ENCODE results near the gene THBS2. TPM values are rescaled to one million over a fixed set of nuclear protein-coding genes. Genes with fewer than 3 reads are reported as not detected.

THBS2 gene
- total RNA-seq, 1 donor from 2014 or later = 4.2 TPM

- no peak for DNase-seq (ENCODE audit: extremely low spot score, unreplicated experiment)
- no peak overlapping the region for H3K27ac Mint-ChIP-seq
- H3K9me3 Mint-ChIP-seq = peaks cover 10% of the 10 kb centered on the region
- H3K27me3 Mint-ChIP-seq = no peaks in the 10 kb centered on the region
- no peak for TF ChIP-seq CTCF (conservative IDR thresholded peaks at IDR 0.05)
- peaks cover 8% of the 10 kb centered on the region for H3K36me3 Mint-ChIP-seq
- H3K4me3 Mint-ChIP-seq = no peak overlapping the region
- peaks cover 10% of the 10 kb centered on the region for H3K4me1 Mint-ChIP-seq (ENCODE audit: unreplicated experiment)
Measured at GRCh38 chr6:169230946-169231789, 22.5 kb downstream of the THBS2 start.

- Mint-ChIP-seq H3K9me3 (peaks cover 10% of the 10 kb centered on the region), H3K27ac (no peak overlapping the region), H3K4me1 (ENCODE audit: unreplicated experiment) (peaks cover 10% of the 10 kb centered on the region), H3K27me3 (no peaks in the 10 kb centered on the region), H3K4me3 (no peak overlapping the region), H3K36me3 (peaks cover 8% of the 10 kb centered on the region)
- no peak for DNase-seq (ENCODE audit: extremely low spot score, unreplicated experiment)
- TF ChIP-seq CTCF (conservative IDR thresholded peaks at IDR 0.05) = no peak
Measured at GRCh38 chr6:169230322-169230665, 23.4 kb downstream of the THBS2 start.

GRCh38 chr6:169229615-169230321 is 23.9 kb downstream of the THBS2 start:
- peaks cover 10% of the 10 kb centered on the region for H3K4me1 Mint-ChIP-seq (ENCODE audit: unreplicated experiment)
- H3K27ac Mint-ChIP-seq = no peak overlapping the region
- H3K27me3 Mint-ChIP-seq = no peaks in the 10 kb centered on the region
- H3K36me3 Mint-ChIP-seq = peaks cover 8% of the 10 kb centered on the region
- peaks cover 12% of the 10 kb centered on the region for H3K9me3 Mint-ChIP-seq
- no peak for TF ChIP-seq CTCF (conservative IDR thresholded peaks at IDR 0.05)
- no peak overlapping the region for H3K4me3 Mint-ChIP-seq
- no peak for DNase-seq (ENCODE audit: extremely low spot score, unreplicated experiment)

GRCh38 chr6:169227116-169227515 is 26.5 kb downstream of the THBS2 start:
- Mint-ChIP-seq H3K4me1 (ENCODE audit: unreplicated experiment) (peaks cover 10% of the 10 kb centered on the region), H3K9me3 (peaks cover 5% of the 10 kb centered on the region), H3K27ac (no peak overlapping the region), H3K4me3 (no peak overlapping the region), H3K27me3 (no peaks in the 10 kb centered on the region), H3K36me3 (peaks cover 4% of the 10 kb centered on the region)
- no peak for DNase-seq (ENCODE audit: extremely low spot score, unreplicated experiment)
- no peak for TF ChIP-seq CTCF (conservative IDR thresholded peaks at IDR 0.05)

GRCh38 chr6:169225887-169226286 is 27.8 kb downstream of the THBS2 start:
- no peak overlapping the region for H3K27ac Mint-ChIP-seq

More at GRCh38 chr6:169225887-169226286, 27.8 kb downstream of the THBS2 start:
- Mint-ChIP-seq H3K4me3 (no peak overlapping the region), H3K27me3 (no peaks in the 10 kb centered on the region), H3K36me3 (peaks cover 4% of the 10 kb centered on the region), H3K9me3 (peaks cover 5% of the 10 kb centered on the region), H3K4me1 (ENCODE audit: unreplicated experiment) (peaks cover 10% of the 10 kb centered on the region)
- no peak for DNase-seq (ENCODE audit: extremely low spot score, unreplicated experiment)
- no peak for TF ChIP-seq CTCF (conservative IDR thresholded peaks at IDR 0.05)

Data from type B pancreatic cell (in vitro differentiated cells).